NOMO-1 treated with dmso at 0.1 percent for 144 hours (cell line): Measurements from ENCODE around the gene AFF3.

Experiments used
- DNase-seq: peaks from one replicate; lab custom pipeline; 2025; ENCODE audit not compliant: unreplicated experiment; lab: John Stamatoyannopoulos, UW

The AFF3 gene

DNA sequence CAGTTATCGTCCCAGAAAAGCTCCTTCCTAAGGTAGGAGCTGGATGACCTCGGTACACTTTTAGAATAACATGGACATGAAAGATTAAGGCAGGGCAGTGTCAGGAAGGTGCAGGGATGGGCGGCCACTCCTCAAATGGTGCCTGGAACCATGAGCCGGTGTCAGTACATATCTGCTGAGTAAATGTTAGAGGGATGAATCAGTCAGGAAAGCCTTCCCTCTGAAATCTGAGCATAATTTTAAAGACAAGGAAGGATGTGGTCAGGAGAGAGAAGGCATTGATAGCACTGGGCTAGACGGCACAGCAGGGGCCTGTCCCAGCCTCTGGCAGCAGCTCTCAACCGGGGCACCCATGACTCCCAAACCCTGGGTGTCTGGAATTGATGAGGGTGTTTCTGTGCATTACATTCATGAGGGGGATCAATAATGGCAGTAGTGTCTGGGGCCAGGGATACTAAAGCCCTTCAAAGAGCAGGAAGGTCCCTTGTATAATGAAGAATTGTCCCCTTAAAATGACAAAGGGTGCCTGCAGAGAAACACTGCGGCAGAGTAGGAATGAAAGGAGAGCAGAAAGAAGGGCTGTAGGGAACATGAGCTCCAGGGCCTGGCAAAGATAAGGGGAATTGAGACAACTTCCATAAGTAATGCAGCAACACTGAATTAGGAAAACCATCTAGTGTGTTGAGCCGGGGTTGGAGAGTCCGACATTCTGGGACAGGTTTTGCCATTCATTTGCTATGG lies 490.3 kb downstream of the AFF3 start:
- no peak for DNase-seq

DNA sequence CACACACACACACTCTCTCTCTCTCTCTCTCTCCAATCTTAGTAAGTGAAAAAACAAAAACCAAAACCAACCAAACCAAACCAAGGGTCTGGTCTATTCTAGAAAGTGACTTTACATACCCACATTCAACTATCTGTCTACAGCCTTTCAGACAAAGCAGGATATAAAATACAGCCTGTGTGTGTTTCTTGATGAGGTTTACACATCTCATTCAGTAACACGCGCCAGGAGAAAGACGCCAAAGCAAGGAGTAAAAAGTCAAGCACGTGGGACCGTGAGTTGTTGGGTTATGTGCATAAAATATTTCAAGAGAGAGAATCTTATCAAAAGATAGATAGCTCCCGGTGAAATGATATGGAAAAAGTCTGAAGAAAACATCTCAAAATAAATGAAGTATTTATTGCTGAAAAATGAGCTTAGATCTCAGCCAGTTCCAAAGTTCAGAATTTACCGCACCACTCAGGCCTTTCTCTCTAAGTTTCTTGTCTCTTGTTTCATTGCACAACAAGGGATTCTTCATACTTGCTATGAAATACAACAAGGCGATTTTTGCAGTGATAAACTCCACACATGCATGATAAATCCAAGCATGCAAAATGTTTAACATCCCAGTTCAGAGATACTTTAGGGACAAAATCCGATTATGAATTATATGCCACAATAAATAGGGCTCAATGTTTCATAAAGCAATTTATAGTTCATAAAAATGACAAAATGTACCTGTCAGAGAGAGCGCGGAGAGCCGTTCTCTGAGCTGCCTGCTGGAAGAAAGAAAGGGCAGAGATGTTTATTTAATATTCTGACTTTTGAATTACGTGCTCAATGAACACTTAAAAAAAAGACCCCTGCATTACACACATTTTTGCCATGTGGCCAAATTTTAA lies 493.2 kb downstream of the AFF3 start:
- no peak for DNase-seq

DNA sequence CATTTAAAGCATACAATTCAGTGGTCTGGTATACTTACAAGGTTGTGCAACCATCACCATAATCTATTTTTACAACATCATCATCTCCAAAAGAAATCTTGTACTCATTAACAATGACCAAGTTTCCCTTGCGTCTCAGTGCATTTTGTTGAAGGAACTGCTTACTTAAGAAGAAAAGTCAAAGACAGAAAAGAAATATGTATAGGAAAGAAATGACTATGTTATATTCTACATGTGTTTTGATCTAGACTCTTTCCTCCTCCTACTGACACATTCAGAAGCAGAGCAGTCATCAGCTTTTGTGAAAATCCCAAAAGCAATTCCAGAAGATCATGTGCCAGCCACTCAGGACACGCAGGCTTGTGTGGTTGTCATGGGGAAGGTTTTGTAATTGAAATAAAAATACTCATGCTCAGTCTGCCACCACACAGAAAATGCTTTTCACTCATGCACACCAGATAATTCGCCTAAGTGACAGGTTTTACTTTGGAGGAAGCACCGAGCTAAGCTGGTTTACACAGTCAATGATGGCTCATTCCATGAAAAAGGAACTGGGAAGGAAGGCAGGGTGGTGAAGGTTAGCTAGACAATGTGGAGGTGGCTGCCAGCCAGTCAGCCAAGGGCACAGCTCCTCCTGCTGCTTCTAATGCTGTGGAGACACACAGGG lies 494.1 kb downstream of the AFF3 start:
- no peak for DNase-seq

DNA sequence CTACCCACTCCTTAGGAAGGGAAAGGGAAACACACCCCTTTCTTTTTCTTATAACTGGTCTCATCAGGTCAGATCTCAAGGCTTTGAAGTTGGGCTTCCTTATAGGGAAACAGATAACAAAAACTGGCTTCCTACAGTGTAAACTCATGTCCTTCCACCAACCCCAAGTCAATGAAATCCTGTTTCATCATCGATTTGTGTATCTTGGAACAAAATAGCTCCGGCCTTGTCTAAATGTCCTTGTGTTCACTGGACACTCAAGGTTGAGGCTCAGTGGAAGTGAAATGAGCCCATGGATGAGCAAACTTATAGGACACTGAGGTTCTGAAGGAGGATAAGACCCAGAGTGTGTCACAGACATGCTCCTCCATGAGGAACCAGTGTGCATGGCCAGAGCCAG lies 496.4 kb downstream of the AFF3 start:
- no peak for DNase-seq

DNA sequence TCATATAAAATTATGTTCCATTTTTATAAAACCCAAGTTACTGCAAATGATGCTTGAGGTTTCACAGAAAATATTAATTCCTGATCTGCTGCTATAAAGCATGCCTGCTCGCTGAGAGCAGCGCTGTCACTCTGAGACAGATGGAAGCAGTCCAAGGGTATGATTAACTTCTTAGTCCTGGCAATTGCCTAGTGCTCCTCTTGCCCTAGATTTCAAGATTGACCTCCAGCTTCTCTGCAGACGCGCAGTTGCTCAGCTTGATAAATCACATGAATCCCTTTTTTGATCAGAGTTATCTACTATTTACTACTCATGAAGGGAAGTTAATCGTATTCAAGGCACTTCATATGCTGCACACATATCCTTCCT lies 498.0 kb downstream of the AFF3 start:
- DNase-seq = no peak

DNA sequence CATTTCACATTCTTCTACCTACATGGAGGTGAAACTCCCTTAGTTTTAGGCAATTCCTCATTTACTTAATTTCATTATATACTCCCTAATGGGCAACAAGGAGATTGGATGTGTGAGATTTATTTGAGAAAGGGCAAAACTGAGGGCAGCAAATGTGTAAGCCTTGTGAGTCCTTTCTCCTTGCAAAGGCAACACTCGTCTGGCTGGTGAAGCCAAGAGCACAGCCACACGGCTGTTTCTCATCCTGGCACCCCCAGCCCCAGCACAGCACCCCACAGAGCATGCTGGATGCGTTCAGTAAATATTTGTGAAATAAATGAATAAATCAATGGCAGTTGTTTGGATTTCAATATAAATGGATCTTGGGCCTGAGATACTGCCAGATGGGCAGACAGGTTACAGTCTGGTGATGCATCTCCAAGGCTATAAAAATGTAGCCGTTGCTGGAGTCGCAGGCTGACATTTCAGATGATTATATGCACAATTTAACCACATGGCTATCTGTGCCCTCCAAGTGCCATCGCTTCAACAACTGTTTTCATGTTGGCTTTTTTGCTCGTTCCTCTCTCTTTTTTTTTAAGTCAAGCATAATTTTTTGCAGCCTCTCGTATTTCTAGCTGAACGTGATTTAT lies 498.5 kb downstream of the AFF3 start:
- no peak for DNase-seq

DNA sequence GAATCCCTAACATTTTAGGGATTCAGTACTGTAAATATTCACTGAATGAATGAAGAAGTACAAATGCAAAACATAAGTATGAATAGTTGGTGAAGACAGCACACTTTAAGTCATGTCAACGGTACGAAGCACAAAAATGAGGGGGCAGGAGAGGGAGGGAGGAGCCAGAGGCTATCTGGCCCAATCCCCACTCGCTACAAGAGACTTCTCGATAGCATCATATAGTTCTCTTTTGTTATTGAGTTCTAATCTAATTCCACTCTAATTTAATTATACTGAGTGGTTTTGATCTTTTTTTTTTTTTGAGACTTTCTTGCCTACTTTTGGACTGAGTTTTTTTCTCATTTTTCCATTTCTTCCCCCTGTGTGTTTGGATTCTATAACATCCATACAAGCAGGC lies 500.4 kb downstream of the AFF3 start:
- DNase-seq = no peak

DNA sequence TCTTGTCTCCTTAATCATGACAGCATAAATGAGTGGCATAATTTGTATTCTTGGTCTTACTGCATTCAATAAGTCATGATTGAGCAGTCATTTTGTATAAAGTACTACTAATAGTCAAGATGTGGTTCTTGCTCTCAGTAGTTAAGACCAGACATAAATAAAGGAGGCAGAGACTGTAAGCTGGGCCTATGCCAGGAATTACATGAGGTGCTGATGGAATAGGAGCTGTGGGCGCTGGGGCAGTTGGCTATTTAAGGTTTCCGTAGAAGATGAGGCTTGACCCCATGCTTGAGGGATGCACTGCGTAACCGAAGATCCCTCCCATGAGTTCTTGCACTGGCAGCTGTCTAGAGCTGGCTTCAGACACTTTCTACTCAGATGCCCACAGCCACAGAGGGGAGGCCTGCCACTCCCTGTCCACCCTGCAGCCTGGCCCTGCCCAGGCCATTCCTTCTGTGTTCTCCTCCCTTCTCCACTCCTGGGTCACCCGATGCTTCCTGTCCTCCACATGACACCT lies 501.7 kb downstream of the AFF3 start:
- no peak for DNase-seq

DNA sequence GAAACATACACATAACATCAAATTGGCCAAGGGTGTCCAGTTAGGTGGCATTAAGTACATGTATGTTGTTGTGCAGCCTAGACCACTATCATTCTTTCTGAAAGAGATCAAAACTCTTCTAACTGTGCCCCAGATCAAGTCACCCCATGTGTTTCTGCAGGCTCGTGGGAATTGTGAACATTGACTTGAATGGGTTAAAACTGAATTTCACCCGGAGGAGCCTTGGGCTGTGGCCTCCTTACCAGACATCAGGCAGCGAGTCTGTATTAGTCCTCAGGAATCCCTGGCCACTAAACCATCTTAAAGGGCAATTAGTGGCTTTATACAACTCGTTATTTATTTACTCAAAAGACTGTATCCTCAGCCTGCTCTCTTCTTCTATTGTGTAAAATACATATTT lies 503.6 kb downstream of the AFF3 start:
- DNase-seq = no peak

DNA sequence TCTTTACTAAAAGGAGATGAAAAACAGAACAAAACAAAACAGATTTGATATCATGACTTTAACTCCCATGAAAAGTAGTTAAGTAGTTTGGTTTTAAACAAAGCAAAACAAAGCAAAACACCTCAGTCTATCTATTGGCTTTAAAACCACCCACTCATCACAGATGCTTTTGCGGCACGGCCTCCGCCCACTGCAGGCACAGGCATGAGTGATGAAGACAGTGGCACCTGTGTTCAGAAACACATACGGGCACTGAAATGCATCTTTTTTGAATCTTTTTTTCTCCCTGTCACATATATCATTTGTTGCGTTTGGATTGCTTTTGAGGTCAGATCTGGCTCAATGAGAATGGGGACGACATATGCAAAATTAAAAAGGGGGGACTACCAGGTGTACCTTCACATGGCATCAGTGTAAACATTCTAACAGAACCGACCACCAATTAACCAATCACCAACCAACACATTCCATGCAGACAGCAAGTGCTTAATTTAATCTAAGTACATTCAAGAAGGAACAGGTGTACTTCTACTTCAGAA lies 505.2 kb downstream of the AFF3 start:
- DNase-seq = no peak

DNA sequence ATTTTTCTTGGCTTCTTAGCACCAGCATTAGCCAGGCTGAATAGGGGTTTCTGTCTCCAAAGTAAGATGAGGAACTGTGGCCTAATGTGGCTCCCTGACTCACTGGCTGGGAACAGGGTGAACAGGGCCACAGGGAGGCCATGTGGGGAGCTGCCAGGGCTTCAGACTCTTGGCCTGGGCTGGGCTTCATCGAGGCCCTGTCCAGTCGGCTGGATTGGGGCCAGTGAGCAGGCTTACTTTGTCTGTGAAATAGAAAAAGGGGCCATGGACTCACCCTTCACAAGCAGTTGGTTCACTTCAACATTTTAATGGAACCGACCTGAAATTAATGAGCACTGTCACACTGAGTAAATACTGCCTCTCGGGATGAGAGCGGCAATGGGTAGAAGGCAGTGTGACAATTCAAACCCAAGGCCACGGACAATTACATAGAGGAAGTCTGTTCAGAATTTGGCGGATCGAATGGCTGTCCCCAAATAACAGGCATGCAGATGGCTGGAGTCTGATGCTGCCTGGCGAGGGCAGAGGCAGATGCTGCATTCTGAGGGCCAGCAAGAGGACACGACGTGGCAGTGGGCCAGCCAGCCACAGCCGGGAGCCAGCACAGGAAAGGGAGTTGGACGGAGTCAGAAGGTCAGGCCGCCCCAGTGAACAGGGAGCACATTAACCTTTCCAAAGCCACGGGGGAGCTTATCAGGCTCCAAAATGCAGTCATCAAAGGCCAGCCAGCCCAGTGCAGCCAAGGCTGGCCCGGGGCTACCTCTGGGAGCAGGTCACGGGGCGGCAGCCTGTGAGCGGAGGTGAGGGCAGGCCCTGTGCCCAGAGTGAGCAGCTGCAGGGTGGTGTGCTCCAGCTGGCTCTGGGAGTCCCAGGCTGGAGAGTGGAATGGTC lies 506.0 kb downstream of the AFF3 start:
- DNase-seq = no peak

DNA sequence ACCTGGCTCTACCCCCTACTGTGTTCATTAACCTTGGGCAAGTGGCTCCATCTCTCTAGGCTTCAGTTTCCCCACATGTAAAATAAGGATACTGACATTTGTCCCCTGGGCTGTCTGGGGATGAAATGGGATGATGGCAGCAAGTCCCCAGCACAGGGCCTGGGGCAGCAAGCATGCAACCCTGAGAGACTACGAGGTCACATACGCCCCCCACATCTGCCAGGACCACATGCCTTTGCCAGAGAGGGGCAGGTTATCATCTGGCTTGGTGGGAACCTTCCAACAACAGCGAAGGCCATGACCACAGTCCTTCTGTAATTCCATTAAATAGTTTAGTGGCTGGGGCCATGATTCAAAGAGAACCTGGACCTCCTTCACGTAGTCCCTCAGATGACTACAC lies 506.7 kb downstream of the AFF3 start:
- DNase-seq = no peak

DNA sequence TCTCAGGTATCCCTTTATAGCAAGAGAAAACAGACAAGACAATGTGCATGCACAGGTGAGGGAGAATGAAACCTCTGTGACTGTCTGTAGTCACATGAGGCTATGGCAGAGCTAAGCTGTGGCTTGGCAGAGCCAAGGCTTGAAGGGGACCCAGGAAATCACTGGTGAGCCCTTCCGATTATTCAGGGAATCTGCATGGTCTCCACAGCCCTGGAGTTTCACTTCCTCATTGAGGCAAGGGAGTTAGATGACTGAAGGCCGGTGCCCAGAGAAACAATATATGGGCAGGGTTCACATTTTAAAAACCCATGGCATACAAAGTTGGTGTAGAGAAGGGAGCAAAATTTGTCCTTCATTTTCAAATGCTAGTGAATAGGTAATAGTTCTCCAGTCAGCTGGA lies 508.2 kb downstream of the AFF3 start:
- DNase-seq = peak; percentile 44

DNA sequence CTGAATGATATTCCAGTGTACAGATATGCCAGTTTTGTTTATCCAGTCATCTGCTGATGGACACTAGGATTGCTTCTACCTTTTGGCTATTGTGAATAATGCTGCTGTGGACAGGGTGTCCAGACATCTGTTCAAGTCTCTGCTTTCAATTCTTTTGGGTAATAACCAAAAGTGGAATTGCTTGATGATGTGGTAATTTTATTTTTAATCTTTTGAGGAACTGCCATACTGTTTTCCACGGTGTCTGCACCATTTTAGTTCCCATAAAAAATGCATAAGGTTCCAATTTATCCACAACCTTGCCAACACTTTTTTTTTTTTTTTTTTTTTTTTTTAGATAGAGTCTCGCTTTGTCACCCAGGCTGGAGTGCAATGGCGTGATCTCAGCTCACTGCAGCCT lies 510.7 kb downstream of the AFF3 start:
- DNase-seq = no peak

DNA sequence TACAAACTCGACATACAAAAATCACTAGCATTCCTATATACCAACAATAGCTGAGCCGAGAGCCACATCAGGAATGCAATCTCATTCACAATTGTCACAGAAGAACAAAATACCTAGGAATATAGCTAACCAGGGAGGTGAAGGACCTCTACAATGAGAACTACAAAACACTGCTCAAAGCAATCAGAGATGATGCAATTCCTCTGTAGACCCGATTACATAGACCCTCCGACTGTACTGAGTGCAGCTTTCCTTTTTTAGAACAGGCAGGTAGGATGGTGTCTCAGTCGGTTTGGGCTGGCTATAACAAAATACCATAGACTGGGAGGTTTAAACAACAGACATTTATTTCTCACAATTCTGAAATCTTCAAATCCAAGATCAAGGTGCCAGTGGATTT lies 513.1 kb downstream of the AFF3 start:
- no peak for DNase-seq

DNA sequence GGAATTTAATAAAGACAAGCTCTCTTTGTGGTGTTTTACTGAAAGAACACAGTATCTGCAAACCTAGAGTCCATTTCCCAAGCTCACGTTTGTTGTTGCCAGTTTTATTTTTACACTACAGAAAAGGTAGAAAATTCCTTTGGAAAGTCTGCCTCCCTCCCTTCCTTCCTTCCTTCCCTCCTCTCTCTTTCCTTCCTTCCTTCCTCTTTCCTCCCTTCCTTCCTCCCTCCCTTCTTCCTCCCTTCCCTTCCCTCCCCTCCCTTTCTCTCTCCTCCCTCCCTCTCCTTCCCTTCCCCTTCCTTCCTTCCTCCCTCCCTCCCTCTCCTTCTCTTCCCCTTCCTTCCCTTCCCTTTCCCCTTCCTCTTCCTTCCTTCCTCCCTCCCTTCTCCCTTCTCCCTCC lies 516.2 kb downstream of the AFF3 start:
- DNase-seq = no peak

DNA sequence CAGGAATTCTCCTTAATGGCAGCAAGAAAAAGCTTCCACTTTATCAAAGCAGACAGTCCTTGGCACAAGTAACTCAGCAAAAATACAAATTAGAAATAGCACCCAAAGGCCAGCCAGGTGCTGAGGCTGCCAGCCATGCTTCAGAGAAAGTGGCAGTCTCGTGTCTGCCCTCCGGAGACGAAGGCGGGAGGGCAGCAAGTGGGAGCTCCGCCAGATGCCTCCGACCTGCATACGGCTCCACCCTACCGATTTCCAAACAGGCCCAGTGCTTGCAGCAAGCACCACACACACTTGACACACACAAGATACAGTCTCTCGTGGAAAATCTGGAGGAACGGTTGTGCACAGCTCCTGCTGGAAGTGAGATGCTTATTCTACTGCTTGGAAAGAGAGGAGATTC lies 517.7 kb downstream of the AFF3 start:
- DNase-seq = no peak

DNA sequence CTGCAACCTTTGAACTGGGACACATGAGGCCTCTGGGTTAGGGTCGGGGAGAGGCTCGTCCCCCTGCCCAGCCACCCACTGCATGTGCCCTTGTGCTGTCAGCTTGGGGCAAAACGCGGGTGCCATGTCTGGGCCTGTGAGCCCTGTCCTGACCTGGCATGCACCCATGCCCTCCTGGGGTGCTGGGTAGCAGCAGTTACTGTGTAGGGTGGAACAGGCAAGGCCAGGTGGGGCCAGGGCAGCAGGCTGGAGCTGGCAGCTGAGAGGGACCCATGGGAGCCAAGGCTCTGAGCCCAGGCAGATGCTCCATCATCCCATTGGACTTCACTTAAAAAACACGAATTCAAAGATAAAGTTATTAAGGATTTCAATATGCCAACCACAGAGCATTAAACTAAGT lies 518.8 kb downstream of the AFF3 start:
- DNase-seq = no peak

DNA sequence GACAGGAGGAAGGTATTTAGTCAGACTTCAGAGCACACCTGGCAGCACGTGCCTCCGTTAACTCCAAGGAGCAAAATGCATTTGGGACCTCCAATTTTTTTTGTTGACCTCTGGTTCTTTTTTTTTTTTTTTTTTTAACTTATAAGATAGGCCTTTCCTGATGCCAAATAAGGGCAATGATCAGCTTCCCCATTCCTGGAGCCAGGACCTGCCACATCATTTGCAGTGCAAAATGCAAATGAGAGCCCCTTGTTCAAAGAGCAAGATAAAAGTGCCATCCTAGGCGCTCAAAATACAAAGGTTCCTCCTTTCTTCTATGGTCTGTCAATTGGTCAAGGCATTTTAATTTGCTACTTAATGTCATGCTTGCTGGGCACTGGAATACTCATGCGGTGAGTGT lies 519.4 kb downstream of the AFF3 start:
- DNase-seq = no peak

DNA sequence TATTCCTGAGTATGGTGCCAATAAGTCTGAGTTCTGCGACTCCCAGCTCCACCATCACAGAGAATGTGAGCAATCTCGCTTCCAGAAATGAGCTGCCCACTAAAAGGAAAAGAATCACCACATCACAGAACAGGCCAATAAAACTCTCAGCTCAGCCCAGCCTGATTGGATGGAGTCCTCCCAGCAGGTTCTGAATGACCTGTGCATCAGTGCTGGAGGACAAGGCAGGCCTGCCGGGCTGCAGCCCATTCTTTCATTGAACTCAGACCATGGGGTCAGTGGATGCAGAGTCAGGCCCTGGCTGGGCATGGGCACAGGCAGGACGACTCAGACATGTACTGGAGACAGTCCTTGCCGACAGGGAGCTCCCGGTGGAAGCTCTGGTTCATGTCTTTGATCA lies 519.9 kb downstream of the AFF3 start:
- DNase-seq = no peak
